ENCODE measurements around the gene NUP160. TPM values are rescaled to one million over a fixed set of nuclear protein-coding genes. Genes with fewer than 3 reads are reported as not detected.
"Not testable (repeated sequence)": the region's sequence is repeated elsewhere in the genome, so short reads cannot be mapped to it uniquely, and the experiment has no call there.

NUP160 gene
- total RNA-seq, 2 donors from 2014 or later, result 82.1 to 87.6 TPM

- H3K4me1 ChIP-seq (ENCODE audit: control insufficient read depth, insufficient read depth, low read length), result no peaks in the 10 kb centered on the region
- no peaks in the 10 kb centered on the region for H3K27me3 ChIP-seq (ENCODE audit: control insufficient read depth, insufficient read depth, low read length, poor library complexity, severe bottlenecking)
- H3K36me3 Mint-ChIP-seq (ENCODE audit: low read depth), result peaks cover 2% of the 10 kb centered on the region
- H3K27me3 Mint-ChIP-seq (ENCODE audit: insufficient read depth), result peaks cover 2% of the 10 kb centered on the region
- peaks cover 14% of the 10 kb centered on the region for H3K9me3 ChIP-seq (ENCODE audit: control insufficient read depth, low read length)
- no peak for TF ChIP-seq CTCF (conservative IDR thresholded peaks at IDR 0.05)
- DNase-seq, result no peak
- no peak overlapping the region for H3K9ac ChIP-seq (ENCODE audit: extremely low read depth, low read length, poor library complexity, severe bottlenecking)
- H3K27ac ChIP-seq (ENCODE audit: low read depth, low read length), result no peak overlapping the region
- no peak overlapping the region for H3K4me3 Mint-ChIP-seq
- H3K9me3 Mint-ChIP-seq, result peaks cover 36% of the 10 kb centered on the region
- H3K27ac Mint-ChIP-seq, result no peak overlapping the region
- H3K4me3 ChIP-seq (ENCODE audit: low read length), result no peak overlapping the region
- no peaks in the 10 kb centered on the region for H3K4me1 Mint-ChIP-seq
- H3K36me3 ChIP-seq (ENCODE audit: control insufficient read depth, insufficient read depth, low read length), result no peaks in the 10 kb centered on the region
- 94% methylated on average over 2 of the region's 2 CpGs; no CpG with 5 or more reads in 1 of the 2 experiments for WGBS, 2 experiments (ENCODE audit: insufficient coverage in 1 of 2, insufficient read length in 1 of 2)
These were observed 46.9 kb upstream of the NUP160 start for GRCh38 chr11:47895035-47895434.

- not testable (repeated sequence) for H3K27me3 ChIP-seq (ENCODE audit: control insufficient read depth, insufficient read depth, low read length, poor library complexity, severe bottlenecking); H3K9ac ChIP-seq (ENCODE audit: extremely low read depth, low read length, poor library complexity, severe bottlenecking); H3K27ac Mint-ChIP-seq; H3K36me3 Mint-ChIP-seq (ENCODE audit: low read depth); H3K4me3 ChIP-seq (ENCODE audit: low read length); H3K27ac ChIP-seq (ENCODE audit: low read depth, low read length); H3K4me1 ChIP-seq (ENCODE audit: control insufficient read depth, insufficient read depth, low read length); H3K27me3 Mint-ChIP-seq (ENCODE audit: insufficient read depth); H3K4me1 Mint-ChIP-seq; H3K36me3 ChIP-seq (ENCODE audit: control insufficient read depth, insufficient read depth, low read length); DNase-seq; H3K4me3 Mint-ChIP-seq
- H3K9me3 ChIP-seq (ENCODE audit: control insufficient read depth, low read length), result peaks cover 14% of the 10 kb centered on the region
- peaks cover 36% of the 10 kb centered on the region for H3K9me3 Mint-ChIP-seq
- 94 to 98% methylated on average over 16 to 50 of the region's 57 CpGs for WGBS, 2 experiments (ENCODE audit: insufficient coverage in 1 of 2, insufficient read length in 1 of 2)
These were observed 44.6 kb upstream of the NUP160 start for GRCh38 chr11:47892546-47893276.

GRCh38 chr11:47891886-47892285 is 43.7 kb upstream of the NUP160 start:
- TF ChIP-seq CTCF (conservative IDR thresholded peaks at IDR 0.05), result no peak
- no peak overlapping the region for H3K27ac Mint-ChIP-seq
- H3K4me3 ChIP-seq (ENCODE audit: low read length), result no peak overlapping the region
- H3K36me3 ChIP-seq (ENCODE audit: control insufficient read depth, insufficient read depth, low read length), result no peaks in the 10 kb centered on the region
- H3K9me3 Mint-ChIP-seq, result peaks cover 36% of the 10 kb centered on the region
- peaks cover 8% of the 10 kb centered on the region for H3K9me3 ChIP-seq (ENCODE audit: control insufficient read depth, low read length)
- H3K36me3 Mint-ChIP-seq (ENCODE audit: low read depth), result peaks cover 2% of the 10 kb centered on the region
- H3K27me3 ChIP-seq (ENCODE audit: control insufficient read depth, insufficient read depth, low read length, poor library complexity, severe bottlenecking), result no peaks in the 10 kb centered on the region
- no peak overlapping the region for H3K9ac ChIP-seq (ENCODE audit: extremely low read depth, low read length, poor library complexity, severe bottlenecking)
- H3K27me3 Mint-ChIP-seq (ENCODE audit: insufficient read depth), result peaks cover 5% of the 10 kb centered on the region
- H3K27ac ChIP-seq (ENCODE audit: low read depth, low read length), result no peak overlapping the region
- no peaks in the 10 kb centered on the region for H3K4me1 Mint-ChIP-seq
- WGBS, 2 experiments (ENCODE audit: insufficient coverage in 1 of 2, insufficient read length in 1 of 2), result 83 to 84% methylated on average over 1 to 3 of the region's 3 CpGs
- H3K4me3 Mint-ChIP-seq, result no peak overlapping the region
- H3K4me1 ChIP-seq (ENCODE audit: control insufficient read depth, insufficient read depth, low read length), result no peaks in the 10 kb centered on the region
- no peak for DNase-seq

Measured in endodermal cell (in vitro differentiated cells).